Tibial nerve (tissue), 4 donors: ENCODE results near the gene CERS6. TPM values are rescaled to one million over a fixed set of nuclear protein-coding genes. Genes with fewer than 3 reads are reported as not detected.

ENCODE experiments used
- DNase-seq, 2 donors: peaks; one replicate each; pipeline ENCODE4 v3.0.0-alpha.2; 2019; ENCODE audit warnings: low spot score in 2 of 2
- H3K27ac ChIP-seq, 4 donors: fragments of 200-600 bp; sonication (generic) in 3 of 4; one replicate each; pipeline ENCODE4 v1.5.1; 2017 to 2019; ENCODE audit warnings: mild to moderate bottlenecking in 1 of 4
- H3K27me3 ChIP-seq, 2 donors: fragments of 200-600 bp; sonication (generic) in 1 of 2; one replicate each; pipeline versions ENCODE4 v1.5.1 to v1.6.0; 2017 to 2019
- H3K36me3 ChIP-seq, 3 donors: fragments of 200-600 bp; sonication (generic); one replicate each; pipeline ENCODE4 v1.5.1; 2018 to 2019
- H3K4me1 ChIP-seq, 4 donors: fragments of 200-600 bp; sonication (generic) in 3 of 4; one replicate each; pipeline ENCODE4 v1.5.1; 2017 to 2019
- H3K4me3 ChIP-seq, 4 donors: fragments of 200-600 bp; sonication (generic) in 3 of 4; one replicate each; pipeline ENCODE4 v1.5.1; 2017 to 2019; ENCODE audit warnings: mild to moderate bottlenecking in 1 of 4, moderate library complexity in 1 of 4
- H3K9me3 ChIP-seq, 4 donors: fragments of 200-600 bp; sonication (generic) in 3 of 4; one replicate each; pipeline ENCODE4 v1.5.1; 2017 to 2019
- CTCF ChIP-seq, 5 experiments: fragments of 200-600 bp in 3 of 5; fragments of 450-650 bp in 2 of 5; sonication (generic) in 3 of 5; IDR thresholded peaks; one replicate each; pipeline ENCODE4 v1.5.1; 2016 to 2019; ENCODE audit warnings: antibody characterized with exemption in 5 of 5, mild to moderate bottlenecking in 3 of 5, moderate library complexity in 2 of 5
- EP300 ChIP-seq, 2 donors: sonication (generic); formaldehyde crosslinking; IDR thresholded peaks; one replicate each; pipeline ENCODE4 v1.6.1; 2017; ENCODE audit warnings: antibody characterized with exemption in 2 of 2, mild to moderate bottlenecking in 1 of 2
- POLR2A ChIP-seq, 2 donors: fragments of 450-650 bp; IDR thresholded peaks; one replicate each; pipeline ENCODE4 v1.6.1; 2017; ENCODE audit warnings: antibody characterized with exemption in 2 of 2, mild to moderate bottlenecking in 2 of 2, moderate library complexity in 2 of 2
- WGBS, 2 donors: methylation state at CpG; one replicate each; pipeline ENCODE4 v1.1.5; 2018; 5-methylcytosine and 5-hydroxymethylcytosine counted together
- total RNA-seq, 4 donors: library from RNA; depleted of rRNA; stranded (reverse); fragments of >200 nt; gene quantifications; one replicate each; pipeline ENCODE4 v1.1.0, GENCODE V29; 2016

The CERS6 gene
- total RNA-seq, 4 donors from 2014 or later: 37.7 to 38.7 (median 37.8) TPM

- no peak for DNase-seq
- Histone ChIP-seq H3K27me3 (no peaks in the 10 kb centered on the region), H3K27ac (no peak overlapping the region), H3K36me3 (no peaks in the 10 kb centered on the region), H3K4me1 (no peaks in the 10 kb centered on the region), H3K4me3 (no peak overlapping the region), H3K9me3 (no peaks in the 10 kb centered on the region)
- 59 to 68% methylated on average over 4 of the region's 4 CpGs for WGBS, 2 donors
- TF ChIP-seq POLR2A (IDR thresholded peaks at IDR 0.05) (no peak), CTCF (IDR thresholded peaks at IDR 0.05) (no peak), EP300 (IDR thresholded peaks at IDR 0.05) (no peak)
Measured at GRCh38 chr2:168658706-168659105, 202.6 kb downstream of the CERS6 start.

GRCh38 chr2:168660870-168661862 is 205.1 kb downstream of the CERS6 start:
- Histone ChIP-seq H3K4me1 (no peaks in the 10 kb centered on the region), H3K4me3 (no peak overlapping the region), H3K36me3 (no peaks in the 10 kb centered on the region), H3K27ac (no peak overlapping the region), H3K9me3 (no peaks in the 10 kb centered on the region), H3K27me3 (no peaks in the 10 kb centered on the region)
- TF ChIP-seq POLR2A (IDR thresholded peaks at IDR 0.05): no peak
- TF ChIP-seq CTCF (IDR thresholded peaks at IDR 0.05): no peak
- no peak for TF ChIP-seq EP300 (IDR thresholded peaks at IDR 0.05)
- no peak for DNase-seq
- WGBS, 2 donors: 78 to 81% methylated on average over 9 of the region's 9 CpGs

- TF ChIP-seq CTCF (IDR thresholded peaks at IDR 0.05): no peak
- no peak for TF ChIP-seq EP300 (IDR thresholded peaks at IDR 0.05)
- no peak for TF ChIP-seq POLR2A (IDR thresholded peaks at IDR 0.05)
- no peaks in the 10 kb centered on the region for H3K9me3 ChIP-seq
- no peak overlapping the region for H3K27ac ChIP-seq
- no peak for DNase-seq
- 68 to 71% methylated on average over 3 of the region's 3 CpGs for WGBS, 2 donors
- H3K4me3 ChIP-seq: no peak overlapping the region
- no peaks in the 10 kb centered on the region for H3K27me3 ChIP-seq
- no peaks in the 10 kb centered on the region for H3K36me3 ChIP-seq
- no peaks in the 10 kb centered on the region for H3K4me1 ChIP-seq
Measured at GRCh38 chr2:168661863-168662256, 205.8 kb downstream of the CERS6 start.

GRCh38 chr2:168662651-168663208 is 206.7 kb downstream of the CERS6 start:
- no peak overlapping the region for H3K27ac ChIP-seq

More at GRCh38 chr2:168662651-168663208, 206.7 kb downstream of the CERS6 start:
- Histone ChIP-seq H3K9me3 (no peaks in the 10 kb centered on the region), H3K36me3 (no peaks in the 10 kb centered on the region), H3K27me3 (no peaks in the 10 kb centered on the region), H3K4me1 (no peaks in the 10 kb centered on the region), H3K4me3 (no peak overlapping the region)
- TF ChIP-seq CTCF (IDR thresholded peaks at IDR 0.05) (no peak), EP300 (IDR thresholded peaks at IDR 0.05) (no peak), POLR2A (IDR thresholded peaks at IDR 0.05) (no peak)
- DNase-seq: no peak
- 84 to 85% methylated on average over 7 of the region's 7 CpGs for WGBS, 2 donors
